Measurements from ENCODE around the gene MCCD1.

DNA sequence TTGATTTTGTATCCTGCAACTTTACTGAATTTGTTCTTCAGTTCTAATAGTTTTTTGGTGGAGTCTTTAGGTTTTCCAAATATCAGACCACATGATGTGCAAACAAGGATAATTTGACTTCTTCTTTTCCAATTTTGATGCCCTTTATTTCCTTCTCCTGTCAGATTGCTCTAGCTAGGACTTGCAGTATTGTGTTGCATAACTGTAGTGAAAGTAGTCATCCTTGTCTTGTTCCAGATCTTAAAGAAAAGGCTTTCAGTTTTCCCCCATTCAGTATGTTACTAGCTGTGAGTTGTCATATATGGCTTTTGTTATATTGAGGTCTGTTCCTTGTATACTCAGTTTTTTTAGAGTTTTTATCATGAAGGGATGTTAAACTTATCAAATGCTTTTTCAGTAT, 26.2 kb upstream of the MCCD1 start:
- TF ChIP-seq ZNF121 (CRISPR knock-in tag; IDR thresholded peaks at IDR 0.05) (no peak), TEAD4 (CRISPR knock-in tag; IDR thresholded peaks at IDR 0.05) (no peak), JUN (CRISPR knock-in tag; IDR thresholded peaks at IDR 0.05) (no peak)
- TF ChIP-seq, protein P1, sequence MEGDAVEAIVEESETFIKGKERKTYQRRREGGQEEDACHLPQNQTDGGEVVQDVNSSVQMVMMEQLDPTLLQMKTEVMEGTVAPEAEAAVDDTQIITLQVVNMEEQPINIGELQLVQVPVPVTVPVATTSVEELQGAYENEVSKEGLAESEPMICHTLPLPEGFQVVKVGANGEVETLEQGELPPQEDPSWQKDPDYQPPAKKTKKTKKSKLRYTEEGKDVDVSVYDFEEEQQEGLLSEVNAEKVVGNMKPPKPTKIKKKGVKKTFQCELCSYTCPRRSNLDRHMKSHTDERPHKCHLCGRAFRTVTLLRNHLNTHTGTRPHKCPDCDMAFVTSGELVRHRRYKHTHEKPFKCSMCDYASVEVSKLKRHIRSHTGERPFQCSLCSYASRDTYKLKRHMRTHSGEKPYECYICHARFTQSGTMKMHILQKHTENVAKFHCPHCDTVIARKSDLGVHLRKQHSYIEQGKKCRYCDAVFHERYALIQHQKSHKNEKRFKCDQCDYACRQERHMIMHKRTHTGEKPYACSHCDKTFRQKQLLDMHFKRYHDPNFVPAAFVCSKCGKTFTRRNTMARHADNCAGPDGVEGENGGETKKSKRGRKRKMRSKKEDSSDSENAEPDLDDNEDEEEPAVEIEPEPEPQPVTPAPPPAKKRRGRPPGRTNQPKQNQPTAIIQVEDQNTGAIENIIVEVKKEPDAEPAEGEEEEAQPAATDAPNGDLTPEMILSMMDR (IDR thresholded peaks at IDR 0.05) = no peak
